Pericardium fibroblast (primary cell): Measurements from ENCODE around the gene RPS4Y1. TPM values are rescaled to one million over a fixed set of nuclear protein-coding genes. Genes with fewer than 3 reads are reported as not detected.

Source experiments
- total RNA-seq: library from RNA; depleted of rRNA; stranded (reverse); fragments of >200 nt; gene quantifications from 2 replicates; pipeline ENCODE4 v1.2.3, GENCODE V29; 2015

RPS4Y1 gene
- 474 and 586 TPM in 2 replicates for total RNA-seq

GRCh38 chrY:2841471-2841893 is at the start of gene RPS4Y1:
Gene RPS4Y1, plus strand, starts transcription at chrY:2841602. Its CDS starts 23 bp downstream, at chrY:2841625.

Other genes with a start within 250 kb of the RPS4Y1 start
- gene SRY, start 53.9 kb upstream of the RPS4Y1 start, total RNA-seq, result not detected in 2 replicates
- gene ZFY, start 93.8 kb downstream of the RPS4Y1 start, total RNA-seq, result 9.5 and 17.5 TPM in 2 replicates